Liver (tissue), 9 donors: ENCODE measurements around the gene SEMA7A. TPM values are rescaled to one million over a fixed set of nuclear protein-coding genes. Genes with fewer than 3 reads are reported as not detected.
"Not testable (repeated sequence)": the region's sequence is repeated elsewhere in the genome, so short reads cannot be mapped to it uniquely, and the experiment has no call there.

Experiments
- DNase-seq: peaks from one replicate; pipeline ENCODE4 v3.0.0-alpha.2; 2017; ENCODE audit warnings: low spot score
- H3K27ac ChIP-seq, 2 donors: one replicate each; pipeline ENCODE4 v1.7.0; 2013; ENCODE audit warnings: inconsistent platforms in 2 of 2, low read length in 2 of 2, control low read depth in 1 of 2, low read depth in 1 of 2, mild to moderate bottlenecking in 1 of 2
- H3K27me3 ChIP-seq, 4 donors: one replicate each; pipeline versions ENCODE4 v1.6.1 to v1.7.0; 2013; ENCODE audit warnings: low read length in 3 of 4, inconsistent platforms in 1 of 4, mild to moderate bottlenecking in 1 of 4, moderate library complexity in 1 of 4; ENCODE audit not compliant: control insufficient read depth in 4 of 4, insufficient read depth in 4 of 4
- H3K36me3 ChIP-seq, 4 donors: one replicate each; pipeline versions ENCODE4 v1.6.1 to v1.7.0; 2013; ENCODE audit warnings: low read length in 3 of 4, mild to moderate bottlenecking in 3 of 4, low read depth in 1 of 4, moderate library complexity in 1 of 4; ENCODE audit not compliant: control insufficient read depth in 4 of 4, insufficient read depth in 3 of 4
- H3K4me1 ChIP-seq, 4 donors: one replicate each; pipeline versions ENCODE4 v1.6.1 to v1.7.0; 2013; ENCODE audit warnings: low read length in 3 of 4, mild to moderate bottlenecking in 3 of 4, moderate library complexity in 1 of 4; ENCODE audit not compliant: control insufficient read depth in 4 of 4, insufficient read depth in 4 of 4
- H3K4me3 ChIP-seq, 3 donors: one replicate each; pipeline versions ENCODE4 v1.6.1 to v1.7.0; 2013; ENCODE audit warnings: low read length in 3 of 3, control low read depth in 1 of 3, low read depth in 1 of 3, mild to moderate bottlenecking in 1 of 3
- H3K9ac ChIP-seq, 2 donors: one replicate each; pipeline ENCODE4 v1.7.0; 2013; ENCODE audit warnings: low read length in 2 of 2, mild to moderate bottlenecking in 2 of 2, moderate library complexity in 2 of 2, control low read depth in 1 of 2, low read depth in 1 of 2
- H3K9me3 ChIP-seq, 4 donors: one replicate each; pipeline versions ENCODE4 v1.6.1 to v1.7.0; 2013; ENCODE audit warnings: low read length in 3 of 4; ENCODE audit not compliant: control insufficient read depth in 4 of 4
- ATF3 ChIP-seq: IDR thresholded peaks from 2 replicates; pipeline ENCODE4 v1.6.1; 2016; ENCODE audit warnings: antibody characterized with exemption
- EGR1 ChIP-seq, 2 donors: IDR thresholded peaks; 2 replicates each; pipeline ENCODE4 v1.6.1; 2016 to 2018; ENCODE audit warnings: antibody characterized with exemption in 2 of 2, low read depth in 2 of 2
- FOXA1 ChIP-seq: IDR thresholded peaks from 2 replicates; pipeline ENCODE4 v1.6.1; 2016; ENCODE audit warnings: antibody characterized with exemption
- FOXA2 ChIP-seq: IDR thresholded peaks from 2 replicates; pipeline ENCODE4 v1.6.1; 2016; ENCODE audit warnings: antibody characterized with exemption
- GABPA ChIP-seq, 2 donors: IDR thresholded peaks in 1 of 2; conservative IDR thresholded peaks in 1 of 2; 2 replicates each; pipeline ENCODE4 v1.6.1; 2016; ENCODE audit warnings: antibody characterized with exemption in 2 of 2, mild to moderate bottlenecking in 1 of 2, moderate library complexity in 1 of 2
- HNF4A ChIP-seq, 2 donors: conservative IDR thresholded peaks; 2 replicates each; pipeline ENCODE4 v1.6.1; 2016; ENCODE audit warnings: antibody characterized with exemption in 2 of 2, mild to moderate bottlenecking in 2 of 2
- HNF4G ChIP-seq: IDR thresholded peaks from 2 replicates; pipeline ENCODE4 v1.6.1; 2016; ENCODE audit warnings: antibody characterized with exemption
- JUND ChIP-seq, 2 donors: IDR thresholded peaks; 2 replicates each; pipeline ENCODE4 v1.6.1; 2016; ENCODE audit warnings: antibody characterized with exemption in 2 of 2
- MAX ChIP-seq: IDR thresholded peaks from 2 replicates; pipeline ENCODE4 v1.6.1; 2016; ENCODE audit warnings: antibody characterized with exemption
- NR2F2 ChIP-seq: IDR thresholded peaks from 2 replicates; pipeline ENCODE4 v1.6.1; 2016; ENCODE audit warnings: antibody characterized with exemption
- RAD21 ChIP-seq, 2 donors: IDR thresholded peaks; 2 replicates each; pipeline ENCODE4 v1.6.1; 2016; ENCODE audit warnings: antibody characterized with exemption in 2 of 2, mild to moderate bottlenecking in 2 of 2
- REST ChIP-seq: IDR thresholded peaks from 2 replicates; pipeline ENCODE4 v1.6.1; 2016; ENCODE audit warnings: antibody characterized with exemption, mild to moderate bottlenecking
- RXRA ChIP-seq, 2 donors: IDR thresholded peaks; 2 replicates each; pipeline ENCODE4 v1.6.1; 2017 to 2018; ENCODE audit warnings: antibody characterized with exemption in 2 of 2, mild to moderate bottlenecking in 1 of 2
- SP1 ChIP-seq: IDR thresholded peaks from 2 replicates; pipeline ENCODE4 v1.6.1; 2018; ENCODE audit warnings: antibody characterized with exemption, mild to moderate bottlenecking
- TAF1 ChIP-seq: conservative IDR thresholded peaks from 2 replicates; pipeline ENCODE4 v1.6.1; 2016; ENCODE audit warnings: antibody characterized with exemption, mild to moderate bottlenecking
- YY1 ChIP-seq: IDR thresholded peaks from 2 replicates; pipeline ENCODE4 v1.6.1; 2016; ENCODE audit warnings: antibody characterized with exemption, mild to moderate bottlenecking
- WGBS: extraction: QIAGEN DNeasy Blood & Tissue Kit; methylation state at CpG from one replicate; pipeline ENCODE4 v1.1.7; 2013; 5-methylcytosine and 5-hydroxymethylcytosine counted together
- polyA plus RNA-seq, 2 donors: library from polyadenylated mRNA; stranded (reverse) in 1 of 2; unstranded in 1 of 2; fragments of 200-250 nt in 1 of 2; fragments of >200 nt in 1 of 2; fragmentation: Nextera tagmentation in 1 of 2; extraction: Ambion mirVana in 1 of 2; gene quantifications; one replicate each; pipeline versions ENCODE4 v1.2.1 to v1.2.3, GENCODE V29; 2013 to 2015
- total RNA-seq, 2 donors: library from RNA; depleted of rRNA; stranded (reverse); fragments of >200 nt; gene quantifications; one replicate each; pipeline ENCODE4 v1.2.3, GENCODE V29; 2014
- TF ChIP-seq, protein P1 (sequence below): fragments of 150-350 bp; IDR thresholded peaks from 2 replicates; pipeline ENCODE4 v1.5.1; 2017; ENCODE audit warnings: improper control_type of control experiment, low read depth, low read length; ENCODE audit not compliant: missing input control
- TF ChIP-seq, protein P2 (sequence below): IDR thresholded peaks from 2 replicates; pipeline ENCODE4 v1.6.1; 2016; ENCODE audit warnings: antibody characterized with exemption
- donor health status: healthy.
- donor health status: healthy.
- donor health status: healthy.
- donor health status: healthy.
- donor health status: healthy.

Gene SEMA7A
- total and polyA plus RNA-seq, 4 donors, result 0.14 to 18.1 (median 1.4) TPM

GRCh38 chr15:74460298-74460697 lies 26.5 kb upstream of the SEMA7A start:
- Histone ChIP-seq H3K36me3 (peaks cover 1 to 9% (median 6%) of the 10 kb centered on the region in 4 donors), H3K9me3 (no peaks in the 10 kb centered on the region), H3K27me3 (no peaks in the 10 kb centered on the region), H3K4me3 (peak overlapping the region; percentile 67 to 95 (median 77)), H3K9ac (peak overlapping the region; percentile 98 to 100), H3K4me1 (peaks cover 6 to 19% (median 16%) of the 10 kb centered on the region in 4 donors), H3K27ac (peak overlapping the region; percentile 65 to 89)
- TF ChIP-seq GABPA (IDR thresholded peaks at IDR 0.05 in 1 of 2, conservative IDR thresholded peaks at IDR 0.05 in 1 of 2) (no peak), YY1 (no peak), TAF1 (no peak), NR2F2 (no peak), SP1 (no peak), MAX (no peak), HNF4G (no peak), JUND (IDR thresholded peaks at IDR 0.05) (no peak), REST (no peak), FOXA2 (no peak), ATF3 (no peak), FOXA1 (no peak), RXRA (IDR thresholded peaks at IDR 0.05) (no peak), HNF4A (conservative IDR thresholded peaks at IDR 0.05) (no peak), RAD21 (IDR thresholded peaks at IDR 0.05) (no peak), EGR1 (IDR thresholded peaks at IDR 0.05; ENCODE audit: low read depth in 2 of 2) (no peak)
- TF ChIP-seq, protein P1, sequence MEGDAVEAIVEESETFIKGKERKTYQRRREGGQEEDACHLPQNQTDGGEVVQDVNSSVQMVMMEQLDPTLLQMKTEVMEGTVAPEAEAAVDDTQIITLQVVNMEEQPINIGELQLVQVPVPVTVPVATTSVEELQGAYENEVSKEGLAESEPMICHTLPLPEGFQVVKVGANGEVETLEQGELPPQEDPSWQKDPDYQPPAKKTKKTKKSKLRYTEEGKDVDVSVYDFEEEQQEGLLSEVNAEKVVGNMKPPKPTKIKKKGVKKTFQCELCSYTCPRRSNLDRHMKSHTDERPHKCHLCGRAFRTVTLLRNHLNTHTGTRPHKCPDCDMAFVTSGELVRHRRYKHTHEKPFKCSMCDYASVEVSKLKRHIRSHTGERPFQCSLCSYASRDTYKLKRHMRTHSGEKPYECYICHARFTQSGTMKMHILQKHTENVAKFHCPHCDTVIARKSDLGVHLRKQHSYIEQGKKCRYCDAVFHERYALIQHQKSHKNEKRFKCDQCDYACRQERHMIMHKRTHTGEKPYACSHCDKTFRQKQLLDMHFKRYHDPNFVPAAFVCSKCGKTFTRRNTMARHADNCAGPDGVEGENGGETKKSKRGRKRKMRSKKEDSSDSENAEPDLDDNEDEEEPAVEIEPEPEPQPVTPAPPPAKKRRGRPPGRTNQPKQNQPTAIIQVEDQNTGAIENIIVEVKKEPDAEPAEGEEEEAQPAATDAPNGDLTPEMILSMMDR, result no peak
- TF ChIP-seq, protein P2, sequence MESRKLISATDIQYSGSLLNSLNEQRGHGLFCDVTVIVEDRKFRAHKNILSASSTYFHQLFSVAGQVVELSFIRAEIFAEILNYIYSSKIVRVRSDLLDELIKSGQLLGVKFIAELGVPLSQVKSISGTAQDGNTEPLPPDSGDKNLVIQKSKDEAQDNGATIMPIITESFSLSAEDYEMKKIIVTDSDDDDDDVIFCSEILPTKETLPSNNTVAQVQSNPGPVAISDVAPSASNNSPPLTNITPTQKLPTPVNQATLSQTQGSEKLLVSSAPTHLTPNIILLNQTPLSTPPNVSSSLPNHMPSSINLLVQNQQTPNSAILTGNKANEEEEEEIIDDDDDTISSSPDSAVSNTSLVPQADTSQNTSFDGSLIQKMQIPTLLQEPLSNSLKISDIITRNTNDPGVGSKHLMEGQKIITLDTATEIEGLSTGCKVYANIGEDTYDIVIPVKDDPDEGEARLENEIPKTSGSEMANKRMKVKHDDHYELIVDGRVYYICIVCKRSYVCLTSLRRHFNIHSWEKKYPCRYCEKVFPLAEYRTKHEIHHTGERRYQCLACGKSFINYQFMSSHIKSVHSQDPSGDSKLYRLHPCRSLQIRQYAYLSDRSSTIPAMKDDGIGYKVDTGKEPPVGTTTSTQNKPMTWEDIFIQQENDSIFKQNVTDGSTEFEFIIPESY, result no peak
- no peak for DNase-seq
- WGBS, result 57% methylated on average over 2 of the region's 2 CpGs

DNA sequence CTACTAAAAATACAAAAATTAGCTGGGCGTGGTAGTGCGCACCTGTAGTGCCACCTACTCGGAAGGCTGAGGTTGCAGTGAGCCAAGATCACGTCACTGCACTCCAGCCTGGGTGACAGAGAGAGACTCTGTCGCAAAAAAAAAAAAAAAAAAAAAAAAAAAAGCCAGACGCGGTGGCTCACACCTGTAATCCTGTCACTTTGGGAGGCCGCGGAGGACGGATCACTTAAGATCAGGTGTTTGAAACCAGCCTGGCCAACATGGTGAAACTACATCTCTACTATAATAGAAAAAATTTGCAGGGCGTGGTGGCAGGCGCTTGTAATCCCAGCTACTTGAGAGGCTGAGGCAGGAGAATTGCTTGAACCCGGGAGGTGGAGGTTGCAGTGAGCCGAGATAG lies 26.0 kb upstream of the SEMA7A start:
- H3K9ac ChIP-seq, DNase-seq, H3K4me3 ChIP-seq, H3K9me3 ChIP-seq, H3K27me3 ChIP-seq, H3K27ac ChIP-seq: not testable (repeated sequence)
- WGBS, result 96% methylated on average over 14 of the region's 14 CpGs
- Histone ChIP-seq H3K4me1 (peaks cover 6 to 19% (median 16%) of the 10 kb centered on the region in 4 donors), H3K36me3 (peaks cover 1 to 12% (median 8%) of the 10 kb centered on the region in 4 donors)
